ENCODE data around the gene HOXD3.

HOXD3 gene

GRCh38 chr2:176206136-176206535 is 49.0 kb downstream of the HOXD3 start:
- no peak for DNase-seq (ENCODE audit: low read depth in 2 of 2, low spot score in 1 of 2)

DNA sequence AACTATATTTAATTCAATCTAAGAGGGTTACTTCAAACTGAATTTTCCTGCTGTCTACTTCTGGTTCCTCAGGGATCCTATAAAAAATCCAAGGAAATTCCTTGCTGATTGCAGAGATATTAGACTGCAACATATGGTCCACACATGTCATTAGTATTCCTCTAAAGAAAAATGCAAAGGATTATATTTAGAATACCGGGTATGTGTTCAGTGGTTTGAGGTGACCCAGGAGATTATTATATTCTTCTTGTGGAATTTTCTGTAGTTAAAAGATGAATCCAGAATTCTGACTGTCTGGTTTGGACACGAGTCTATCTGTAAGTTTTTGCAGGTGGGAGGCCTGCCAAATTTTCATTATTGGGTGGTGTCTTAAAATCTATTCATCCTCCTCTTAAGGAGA is 49.6 kb downstream of the HOXD3 start:
- DNase-seq (ENCODE audit: low read depth in 2 of 2, low spot score in 1 of 2): no peak

DNA sequence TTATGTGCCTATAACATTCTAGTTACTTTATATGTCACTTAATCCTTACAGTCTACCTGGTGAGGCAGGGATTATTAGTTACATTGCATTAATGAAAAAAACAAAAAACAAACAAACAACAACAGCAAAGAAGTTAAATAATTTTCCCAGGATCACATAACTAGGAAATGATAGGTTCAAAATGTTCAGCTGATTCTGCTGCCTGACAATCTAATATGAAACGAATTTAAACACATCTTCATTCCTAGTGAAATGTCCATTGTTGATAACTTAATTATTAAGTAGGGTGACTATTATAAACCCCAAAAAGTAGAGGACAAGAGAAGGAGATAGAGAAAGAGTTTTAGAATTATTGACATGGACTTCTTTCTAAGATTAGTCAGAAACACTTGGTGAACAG is 54.0 kb downstream of the HOXD3 start:
- no peak for DNase-seq (ENCODE audit: low read depth in 2 of 2, low spot score in 1 of 2)

DNA sequence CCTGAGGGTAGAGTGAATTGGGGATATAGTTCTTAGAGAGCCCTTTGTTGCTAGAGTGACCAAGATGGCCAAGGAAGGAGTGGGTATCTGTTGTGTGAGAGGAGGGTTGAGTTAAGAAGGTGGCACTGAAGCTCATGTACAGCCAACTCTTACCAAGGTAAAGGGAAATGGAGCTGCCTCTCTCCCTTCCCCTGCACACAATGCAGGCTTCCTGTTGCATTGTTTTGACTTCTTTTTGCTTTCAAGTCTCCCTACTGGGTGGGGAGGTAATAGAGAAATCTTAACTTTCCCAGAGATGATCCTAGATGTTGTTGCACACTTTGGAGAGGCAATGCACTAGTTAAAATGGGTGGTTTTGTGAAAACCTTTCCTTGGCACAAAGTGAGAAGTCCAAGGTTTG is 55.2 kb downstream of the HOXD3 start:
- no peak for DNase-seq (ENCODE audit: low read depth in 2 of 2, low spot score in 1 of 2)

DNA sequence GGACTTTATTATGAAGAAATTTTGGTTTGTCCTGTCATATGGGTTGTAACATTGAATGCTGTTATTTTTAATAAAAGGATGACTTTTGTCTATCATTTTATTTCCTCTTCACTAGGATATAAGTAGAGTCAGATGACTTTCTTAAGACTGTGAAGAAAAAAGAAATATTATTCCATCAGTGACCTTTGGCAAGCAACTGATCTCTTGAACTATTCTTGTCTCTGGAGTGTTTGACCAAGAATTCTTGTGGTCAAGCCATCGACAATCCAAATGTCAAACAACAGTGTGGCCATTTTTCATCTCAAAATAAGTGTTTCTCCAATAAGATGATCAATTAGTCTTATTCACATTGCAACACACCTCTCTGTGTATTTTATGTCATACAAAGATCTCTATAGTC is 56.3 kb downstream of the HOXD3 start:
- DNase-seq (ENCODE audit: low read depth in 2 of 2, low spot score in 1 of 2): no peak

Data from stimulated activated CD8-positive, alpha-beta memory T cell treated with anti-CD3 and anti-CD28 coated beads, Interleukin-4, amount 100 ng/mL, for 4 hours (primary cell).